Activated naive CD8-positive, alpha-beta T cell treated with anti-CD3 and anti-CD28 coated beads, Interleukin-2, amount 10 ng/mL, durations not matched to agents 7 days and 5 days (primary cell): ENCODE measurements around the gene ZEB1. TPM values are rescaled to one million over a fixed set of nuclear protein-coding genes. Genes with fewer than 3 reads are reported as not detected.
A peak's percentile ranks its signal among the peaks of the same experiment; 100 is the strongest.

Experiments used
- ATAC-seq: fragments of 150-1000 bp; cut with Tn5 transposase; one replicate; pipeline ENCODE4 v1.10.0; 2021; ENCODE audit warnings: low read depth, moderate library complexity
- POLR2A ChIA-PET: fragments of 350-600 bp; sonication (Branson Sonifier 250); formaldehyde crosslinking; loops from one replicate; lab custom pipeline; 2021; ENCODE audit warnings: antibody characterized with exemption; lab: Charles Lee
- DNase-seq: peaks from one replicate; pipeline ENCODE4 v3.0.0; 2021
- H3K27ac Mint-ChIP-seq: one replicate; pipeline ENCODE4 v1.8.0; 2022; ENCODE audit warnings: mild to moderate bottlenecking, mixed read lengths
- H3K27me3 Mint-ChIP-seq: one replicate; pipeline ENCODE4 v1.8.0; 2022; ENCODE audit warnings: mild to moderate bottlenecking, moderate library complexity, mixed read lengths
- H3K36me3 Mint-ChIP-seq: one replicate; pipeline ENCODE4 v1.8.0; 2021; ENCODE audit warnings: mild to moderate bottlenecking, mixed read lengths
- H3K4me1 Mint-ChIP-seq: one replicate; pipeline ENCODE4 v1.8.0; 2021; ENCODE audit warnings: mixed read lengths
- H3K4me3 Mint-ChIP-seq: one replicate; pipeline ENCODE4 v1.8.0; 2022; ENCODE audit warnings: mild to moderate bottlenecking, moderate library complexity, mixed read lengths
- H3K9me3 Mint-ChIP-seq: one replicate; pipeline ENCODE4 v1.8.0; 2021; ENCODE audit warnings: mixed read lengths
- total RNA-seq, 2 experiments: library from RNA; stranded (reverse); gene quantifications; one replicate each; pipeline ENCODE4 v1.2.3, GENCODE V29; 2021

Gene ZEB1
- total RNA-seq, 2 experiments from 2014 or later = 40.2 to 42.6 TPM

GRCh38 chr10:31303212-31303611 is 15.8 kb upstream of the ZEB1 start:
- DNase-seq (no peak), ATAC-seq (no peak)
- Mint-ChIP-seq H3K27me3 (peaks cover 4% of the 10 kb centered on the region), H3K4me3 (no peak overlapping the region), H3K36me3 (peaks cover 9% of the 10 kb centered on the region), H3K4me1 (peaks cover 2% of the 10 kb centered on the region), H3K27ac (no peak overlapping the region), H3K9me3 (peaks cover 2% of the 10 kb centered on the region)
- POLR2A ChIA-PET = no interaction called here

GRCh38 chr10:31304291-31304970 is 14.6 kb upstream of the ZEB1 start:
- Mint-ChIP-seq H3K9me3 (peaks cover 2% of the 10 kb centered on the region), H3K27me3 (peaks cover 4% of the 10 kb centered on the region), H3K4me3 (no peak overlapping the region), H3K4me1 (no peaks in the 10 kb centered on the region), H3K27ac (no peak overlapping the region), H3K36me3 (peaks cover 9% of the 10 kb centered on the region)
- POLR2A ChIA-PET = interaction anchor here (1.2 kb wide), 1 partner anchor 14 kb away, joined by 3 read pairs; no protein-coding TSS in a partner anchor
- ATAC-seq = no peak
- DNase-seq = no peak

GRCh38 chr10:31313396-31313795 is 5.6 kb upstream of the ZEB1 start:
- ATAC-seq = no peak
- Mint-ChIP-seq H3K4me3 (no peak overlapping the region), H3K4me1 (peaks cover 18% of the 10 kb centered on the region), H3K36me3 (peaks cover 4% of the 10 kb centered on the region), H3K9me3 (no peaks in the 10 kb centered on the region), H3K27me3 (no peaks in the 10 kb centered on the region), H3K27ac (no peak overlapping the region)
- POLR2A ChIA-PET = no interaction called here
- no peak for DNase-seq

GRCh38 chr10:31314256-31315150 is 4.5 kb upstream of the ZEB1 start:
- POLR2A ChIA-PET = no interaction called here
- H3K36me3 Mint-ChIP-seq = peaks cover 4% of the 10 kb centered on the region
- no peaks in the 10 kb centered on the region for H3K27me3 Mint-ChIP-seq
- H3K4me3 Mint-ChIP-seq = no peak overlapping the region
- no peak overlapping the region for H3K27ac Mint-ChIP-seq
- DNase-seq (no peak), ATAC-seq (no peak)
- no peaks in the 10 kb centered on the region for H3K9me3 Mint-ChIP-seq
- H3K4me1 Mint-ChIP-seq = peaks cover 18% of the 10 kb centered on the region

GRCh38 chr10:31315453-31315852 is 3.6 kb upstream of the ZEB1 start:
- no peak for DNase-seq
- POLR2A ChIA-PET = no interaction called here
- peaks cover 18% of the 10 kb centered on the region for H3K4me1 Mint-ChIP-seq

GRCh38 chr10:31317171-31317570 is 1.8 kb upstream of the ZEB1 start:
- Mint-ChIP-seq H3K27me3 (no peaks in the 10 kb centered on the region), H3K9me3 (no peaks in the 10 kb centered on the region), H3K4me3 (peak overlapping the region; percentile 42), H3K36me3 (peaks cover 4% of the 10 kb centered on the region), H3K4me1 (peaks cover 29% of the 10 kb centered on the region), H3K27ac (no peak overlapping the region)
- DNase-seq (no peak), ATAC-seq (no peak)
- POLR2A ChIA-PET = no interaction called here

More at GRCh38 chr10:31315453-31315852, 3.6 kb upstream of the ZEB1 start:
- H3K27ac Mint-ChIP-seq = no peak overlapping the region
- no peak for ATAC-seq
- no peak overlapping the region for H3K4me3 Mint-ChIP-seq
- H3K9me3 Mint-ChIP-seq = no peaks in the 10 kb centered on the region
- no peaks in the 10 kb centered on the region for H3K27me3 Mint-ChIP-seq
- H3K36me3 Mint-ChIP-seq = peaks cover 4% of the 10 kb centered on the region

GRCh38 chr10:31317652-31318381 is 1.2 kb upstream of the ZEB1 start:
- Mint-ChIP-seq H3K27me3 (no peaks in the 10 kb centered on the region), H3K4me1 (peaks cover 31% of the 10 kb centered on the region), H3K36me3 (peaks cover 4% of the 10 kb centered on the region), H3K9me3 (no peaks in the 10 kb centered on the region), H3K27ac (peak overlapping the region; percentile 99), H3K4me3 (peak overlapping the region; percentile 98)
- DNase-seq (peak; percentile 73), ATAC-seq (no peak)
- POLR2A ChIA-PET = interaction anchor here (0.5 to 1.7 kb wide), 6 partner anchors 13 to 286 kb away, joined by 3 to 7 read pairs (median 4); partner anchors contain the start of gene ZNF438

- POLR2A ChIA-PET = interaction anchor here (0.5 to 1.7 kb wide), 5 partner anchors 13 to 286 kb away, joined by 3 to 7 read pairs (median 4); partner anchors contain the start of gene ZNF438
- ATAC-seq (peak; percentile 72), DNase-seq (no peak)
- H3K4me1 Mint-ChIP-seq = peaks cover 32% of the 10 kb centered on the region
- no peaks in the 10 kb centered on the region for H3K27me3 Mint-ChIP-seq
- peak overlapping the region; percentile 99 for H3K27ac Mint-ChIP-seq
- H3K9me3 Mint-ChIP-seq = no peaks in the 10 kb centered on the region
- peaks cover 4% of the 10 kb centered on the region for H3K36me3 Mint-ChIP-seq
- peak overlapping the region; percentile 98 for H3K4me3 Mint-ChIP-seq
These were observed 598 bp upstream of the ZEB1 start for GRCh38 chr10:31318382-31318853.

- DNase-seq (peak; percentile 68), ATAC-seq (peak; percentile 17)
- no peaks in the 10 kb centered on the region for H3K27me3 Mint-ChIP-seq
- no peaks in the 10 kb centered on the region for H3K9me3 Mint-ChIP-seq
- peaks cover 4% of the 10 kb centered on the region for H3K36me3 Mint-ChIP-seq
- H3K27ac Mint-ChIP-seq = peak overlapping the region; percentile 99
- POLR2A ChIA-PET = interaction anchor here (0.7 to 1.0 kb wide), 2 partner anchors 184 to 288 kb away, joined by 3 to 4 read pairs; partner anchors contain the start of gene ZNF438
- H3K4me3 Mint-ChIP-seq = peak overlapping the region; percentile 98
- peaks cover 39% of the 10 kb centered on the region for H3K4me1 Mint-ChIP-seq
These were observed 860 bp downstream of the ZEB1 start for GRCh38 chr10:31319602-31320549.

- ATAC-seq (no peak), DNase-seq (peak; percentile 61)
- H3K4me3 Mint-ChIP-seq = peak overlapping the region; percentile 93
- peak overlapping the region; percentile 90 for H3K27ac Mint-ChIP-seq
- no peaks in the 10 kb centered on the region for H3K9me3 Mint-ChIP-seq
- POLR2A ChIA-PET = interaction anchor here (0.6 to 1.0 kb wide), 3 partner anchors 186 to 388 kb away, joined by 4 read pairs; partner anchors contain the start of gene ZNF438
- peaks cover 36% of the 10 kb centered on the region for H3K4me1 Mint-ChIP-seq
- H3K36me3 Mint-ChIP-seq = peaks cover 4% of the 10 kb centered on the region
- H3K27me3 Mint-ChIP-seq = no peaks in the 10 kb centered on the region
These were observed 1.7 kb downstream of the ZEB1 start for GRCh38 chr10:31320550-31321211.

GRCh38 chr10:31321396-31321941 is 2.5 kb downstream of the ZEB1 start:
- POLR2A ChIA-PET = interaction anchor here (0.6 to 1.0 kb wide), 2 partner anchors 187 to 388 kb away, joined by 4 read pairs; no protein-coding TSS in a partner anchor

More at GRCh38 chr10:31321396-31321941, 2.5 kb downstream of the ZEB1 start:
- Mint-ChIP-seq H3K36me3 (peaks cover 4% of the 10 kb centered on the region), H3K4me1 (peaks cover 37% of the 10 kb centered on the region), H3K27me3 (no peaks in the 10 kb centered on the region), H3K27ac (peak overlapping the region; percentile 90), H3K4me3 (peak overlapping the region; percentile 93), H3K9me3 (no peaks in the 10 kb centered on the region)
- DNase-seq = no peak
- ATAC-seq = no peak
